ENCODE data around the gene ZNF710. TPM values are rescaled to one million over a fixed set of nuclear protein-coding genes. Genes with fewer than 3 reads are reported as not detected.

ZNF710 gene
- total RNA-seq, 4 donors from 2014 or later: 19.2 to 32.1 (median 25.0) TPM

DNA sequence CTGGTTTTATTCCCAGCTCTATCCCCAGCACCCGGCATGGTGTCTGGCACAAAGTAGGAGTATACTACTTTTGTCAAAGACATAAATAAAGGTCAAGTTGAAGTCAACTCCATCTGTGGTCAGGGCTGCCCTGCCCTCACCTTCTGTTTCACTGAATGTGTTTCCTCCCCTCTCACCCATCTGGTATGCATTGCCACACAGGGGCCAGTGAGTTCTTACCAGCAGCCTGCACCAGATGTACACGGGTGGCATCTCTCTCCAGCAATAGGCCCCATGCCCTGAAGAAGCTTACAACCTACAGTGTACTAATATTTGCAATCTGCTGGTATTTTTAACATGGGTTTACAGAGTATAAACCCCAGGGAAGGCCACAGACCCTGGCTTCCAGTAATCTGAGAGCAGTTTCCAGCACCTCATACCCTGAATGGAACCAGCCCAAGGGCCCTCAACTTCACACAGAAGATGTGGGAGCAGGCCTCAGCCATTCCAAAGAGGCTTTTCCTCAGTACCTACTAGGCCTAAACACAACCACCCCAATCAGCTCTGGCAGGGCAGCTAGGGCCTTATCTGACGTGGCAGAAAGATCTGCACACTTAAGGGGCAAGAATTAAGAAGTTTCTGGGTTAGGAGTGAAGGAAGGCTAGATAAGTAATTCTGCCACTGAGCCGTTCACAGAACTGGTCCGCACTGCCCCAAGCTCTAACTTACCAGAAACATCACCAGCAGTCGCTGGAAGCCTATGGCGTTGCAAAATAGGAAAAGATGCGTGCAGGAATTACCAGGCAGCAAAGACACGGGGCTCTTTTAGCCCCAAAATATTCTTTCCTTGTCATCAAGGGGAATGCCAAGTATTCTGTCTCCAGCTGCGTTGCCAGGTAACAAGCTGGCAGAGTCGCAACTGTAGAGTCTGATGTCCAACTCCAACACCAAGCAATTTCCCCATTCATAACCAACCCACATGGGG, 99.0 kb downstream of the ZNF710 start:
- 33% methylated on average over 11 of the region's 11 CpGs for WGBS
- Histone ChIP-seq H3K27ac (peak overlapping the region; percentile 93), H3K4me3 (peak overlapping the region; percentile 83), H3K4me1 (peaks cover 72% of the 10 kb centered on the region), H3K9me3 (no peaks in the 10 kb centered on the region), H3K27me3 (no peaks in the 10 kb centered on the region), H3K36me3 (no peaks in the 10 kb centered on the region)
- DNase-seq (ENCODE audit: low spot score in 2 of 2): no peak
- no peak for TF ChIP-seq POLR2AphosphoS5 (IDR thresholded peaks at IDR 0.05)
- no peak for TF ChIP-seq EP300 (IDR thresholded peaks at IDR 0.05)
- TF ChIP-seq POLR2A (IDR thresholded peaks at IDR 0.05): no peak
- TF ChIP-seq, protein P1, sequence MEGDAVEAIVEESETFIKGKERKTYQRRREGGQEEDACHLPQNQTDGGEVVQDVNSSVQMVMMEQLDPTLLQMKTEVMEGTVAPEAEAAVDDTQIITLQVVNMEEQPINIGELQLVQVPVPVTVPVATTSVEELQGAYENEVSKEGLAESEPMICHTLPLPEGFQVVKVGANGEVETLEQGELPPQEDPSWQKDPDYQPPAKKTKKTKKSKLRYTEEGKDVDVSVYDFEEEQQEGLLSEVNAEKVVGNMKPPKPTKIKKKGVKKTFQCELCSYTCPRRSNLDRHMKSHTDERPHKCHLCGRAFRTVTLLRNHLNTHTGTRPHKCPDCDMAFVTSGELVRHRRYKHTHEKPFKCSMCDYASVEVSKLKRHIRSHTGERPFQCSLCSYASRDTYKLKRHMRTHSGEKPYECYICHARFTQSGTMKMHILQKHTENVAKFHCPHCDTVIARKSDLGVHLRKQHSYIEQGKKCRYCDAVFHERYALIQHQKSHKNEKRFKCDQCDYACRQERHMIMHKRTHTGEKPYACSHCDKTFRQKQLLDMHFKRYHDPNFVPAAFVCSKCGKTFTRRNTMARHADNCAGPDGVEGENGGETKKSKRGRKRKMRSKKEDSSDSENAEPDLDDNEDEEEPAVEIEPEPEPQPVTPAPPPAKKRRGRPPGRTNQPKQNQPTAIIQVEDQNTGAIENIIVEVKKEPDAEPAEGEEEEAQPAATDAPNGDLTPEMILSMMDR (IDR thresholded peaks at IDR 0.05): no peak

DNA sequence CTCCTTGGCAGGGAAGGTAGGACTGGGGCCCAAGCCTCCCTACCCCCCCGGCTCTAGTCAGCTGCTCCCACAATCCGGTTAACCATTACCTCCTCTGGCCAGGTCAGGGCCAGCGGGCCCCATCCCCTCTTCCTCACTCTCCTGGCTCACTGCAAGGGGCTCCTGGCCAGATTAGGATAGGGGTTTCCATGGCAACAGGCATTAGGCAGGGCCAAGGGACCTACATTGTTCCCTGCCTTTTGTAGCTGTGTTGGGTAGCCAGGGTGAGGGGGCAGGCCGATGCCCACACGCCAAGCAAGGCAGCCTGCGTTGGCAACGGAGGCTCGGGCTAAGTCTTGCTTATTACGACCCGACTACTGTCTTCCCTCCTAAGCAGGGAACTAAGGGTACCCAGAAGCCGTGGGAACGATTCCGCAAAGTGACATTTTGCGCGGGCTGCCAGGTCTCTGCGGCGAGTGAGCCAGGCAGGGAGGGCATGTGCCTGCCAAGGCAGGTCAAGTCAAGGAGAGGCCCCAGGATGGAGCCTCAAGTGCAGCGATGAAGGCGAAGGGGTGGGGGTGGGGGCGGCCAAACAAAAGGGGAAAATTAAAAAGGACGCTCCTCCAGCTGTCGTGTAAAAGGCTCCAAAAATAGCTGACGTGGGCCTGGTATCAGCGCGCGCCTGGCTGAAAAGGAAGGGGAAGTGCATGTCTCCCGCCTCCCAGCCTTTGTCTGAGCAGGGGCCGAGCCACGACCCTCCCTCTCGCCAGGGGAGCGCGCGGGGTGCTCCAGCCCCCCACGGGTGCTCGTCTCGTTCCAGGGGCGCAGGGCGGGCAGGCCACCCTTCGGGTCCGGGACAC, 100.2 kb downstream of the ZNF710 start:
- TF ChIP-seq EP300 (IDR thresholded peaks at IDR 0.05): no peak
- no peak for TF ChIP-seq POLR2A (IDR thresholded peaks at IDR 0.05)
- TF ChIP-seq POLR2AphosphoS5 (IDR thresholded peaks at IDR 0.05): no peak
- TF ChIP-seq, protein P1 (IDR thresholded peaks at IDR 0.05): no peak
- DNase-seq (ENCODE audit: low spot score in 2 of 2): no peak
- peak overlapping the region; percentile 93 for H3K27ac ChIP-seq
- H3K4me3 ChIP-seq: peak overlapping the region; percentile 83
- H3K9me3 ChIP-seq: no peaks in the 10 kb centered on the region
- H3K36me3 ChIP-seq: no peaks in the 10 kb centered on the region
- H3K4me1 ChIP-seq: peaks cover 77% of the 10 kb centered on the region
- 14% methylated on average over 14 of the region's 40 CpGs for WGBS
- no peaks in the 10 kb centered on the region for H3K27me3 ChIP-seq

DNA sequence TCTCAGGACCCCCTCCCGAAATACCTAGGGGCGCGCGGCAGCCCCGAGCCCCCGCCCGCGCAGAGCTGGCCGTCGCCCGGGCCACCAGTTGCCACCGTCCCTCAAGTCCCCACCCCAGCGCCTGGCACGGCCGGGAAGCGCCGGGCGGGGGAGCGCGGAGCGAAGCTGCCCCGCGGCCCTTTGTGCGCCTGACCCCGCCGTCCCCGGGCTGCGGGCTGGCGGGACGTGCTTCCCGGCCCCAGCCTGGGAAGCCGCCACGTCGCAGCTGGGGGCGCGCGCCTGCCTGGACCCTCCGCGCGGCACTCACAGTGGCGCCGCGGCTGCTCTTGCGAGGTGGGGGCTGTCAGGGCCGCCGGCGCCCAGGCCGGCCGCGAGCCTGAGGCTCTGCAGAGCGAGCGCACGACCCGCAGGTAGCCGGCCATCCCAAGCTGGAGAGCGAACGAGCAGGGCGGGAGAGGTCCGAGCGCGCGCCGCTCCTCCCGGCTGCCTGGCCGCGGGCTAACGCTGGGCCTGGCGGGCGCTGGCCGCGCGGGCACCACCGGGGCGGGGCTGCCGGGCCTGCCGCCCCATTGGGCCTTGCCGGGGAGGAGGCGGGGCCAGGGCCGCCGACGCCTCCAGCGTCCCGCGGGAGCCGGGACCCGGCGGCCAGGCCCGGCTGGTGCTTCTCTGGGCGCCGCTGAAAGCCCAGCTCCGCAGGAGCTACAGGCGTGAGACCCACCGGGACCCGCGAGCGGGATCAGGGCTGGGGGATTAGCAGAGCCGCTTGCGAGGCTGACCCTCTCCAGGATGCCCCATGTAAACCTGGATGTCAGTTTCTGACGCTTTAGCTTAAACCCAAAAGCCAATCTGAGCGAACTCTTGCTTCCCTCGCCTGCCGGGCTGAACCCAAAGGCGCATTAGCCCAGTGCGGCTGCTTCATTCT, 101.1 kb downstream of the ZNF710 start, which contains the start of gene IDH2:
TSS of gene IDH2 (minus strand) at position 500 of the 922 bp plus-strand sequence. CDS start at position 422, 78 bp downstream.
- Histone ChIP-seq H3K27me3 (no peaks in the 10 kb centered on the region), H3K4me3 (peak within 1 kb of the TSS; percentile 83), H3K9me3 (no peaks in the 10 kb centered on the region), H3K27ac (peak within 1 kb of the TSS; percentile 93), H3K4me1 (peaks cover 85% of the 10 kb centered on the region), H3K36me3 (no peaks in the 10 kb centered on the region)
- DNase-seq (ENCODE audit: low spot score in 2 of 2): no peak
- TF ChIP-seq POLR2AphosphoS5 (IDR thresholded peaks at IDR 0.05): no peak
- TF ChIP-seq EP300 (IDR thresholded peaks at IDR 0.05): no peak
- TF ChIP-seq, protein P1 (IDR thresholded peaks at IDR 0.05): no peak
- TF ChIP-seq POLR2A (IDR thresholded peaks at IDR 0.05): peak; percentile 15 to 80
- WGBS: under 1% methylated on average over 41 of the region's 104 CpGs

DNA sequence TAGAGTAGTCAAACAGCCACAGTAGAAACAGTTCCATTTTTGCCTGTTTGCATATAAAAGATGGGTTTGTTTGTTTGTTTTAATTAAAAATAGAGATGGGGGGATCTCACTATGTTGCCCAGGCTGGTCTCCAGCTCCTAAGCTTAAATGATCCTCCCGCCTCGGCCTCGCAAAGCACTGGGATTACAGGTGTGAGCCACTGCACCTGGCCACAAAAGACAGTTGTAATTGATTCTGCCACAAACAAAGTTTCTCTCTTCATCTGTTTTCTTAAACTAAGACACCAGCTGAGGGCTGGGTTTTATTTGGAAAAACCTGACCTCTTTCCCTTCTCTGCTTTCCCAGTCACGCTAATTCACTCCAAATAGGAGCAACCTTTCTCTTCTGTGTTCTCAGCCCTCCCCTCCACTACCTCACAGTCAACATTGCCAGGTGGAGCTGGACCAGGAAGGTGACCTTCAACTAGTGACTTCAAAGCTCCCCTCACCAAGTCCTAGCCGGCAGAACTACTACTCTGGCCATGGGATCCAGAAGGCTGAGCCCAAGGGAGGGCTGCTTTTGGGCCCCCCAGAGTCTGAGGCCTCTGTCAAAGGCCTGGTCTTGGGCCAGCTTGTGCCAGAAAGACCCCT, 102.7 kb downstream of the ZNF710 start:
- TF ChIP-seq EP300 (IDR thresholded peaks at IDR 0.05) (no peak), POLR2AphosphoS5 (IDR thresholded peaks at IDR 0.05) (no peak), POLR2A (IDR thresholded peaks at IDR 0.05) (no peak)
- TF ChIP-seq, protein P1 (IDR thresholded peaks at IDR 0.05): no peak
- Histone ChIP-seq H3K4me1 (peaks cover 70% of the 10 kb centered on the region), H3K36me3 (no peaks in the 10 kb centered on the region), H3K9me3 (no peaks in the 10 kb centered on the region), H3K4me3 (no peak overlapping the region), H3K27ac (peak overlapping the region; percentile 93), H3K27me3 (no peaks in the 10 kb centered on the region)
- 89% methylated on average over 5 of the region's 5 CpGs for WGBS
- DNase-seq (ENCODE audit: low spot score in 2 of 2): no peak
